RWPE1 (cell line): ENCODE measurements around the gene GPC6.

ENCODE experiments used
- CTCF ChIA-PET: fragments of 350-600 bp; sonication (Branson Sonifier 250); formaldehyde crosslinking; extraction: SDS; loops from one replicate; lab custom pipeline; 2021; lab: Yijun Ruan, JAX
- POLR2A ChIA-PET: fragments of 400-600 bp; formaldehyde crosslinking; extraction: SDS; loops from one replicate; lab custom pipeline; 2020; ENCODE audit warnings: antibody characterized with exemption; ENCODE audit not compliant: low non-redundant PET; lab: Yijun Ruan, JAX
- DNase-seq: peaks from one replicate; pipeline ENCODE4 v3.0.0; 2012; ENCODE audit warnings: low spot score
- H3K27ac ChIP-seq: fragments of 450-650 bp; 2 replicates; pipeline ENCODE4 v1.5.1; 2017
- CTCF ChIP-seq: fragments of 450-650 bp; conservative IDR thresholded peaks from 2 replicates; pipeline ENCODE4 v1.5.1; 2017; ENCODE audit warnings: low read depth, mild to moderate bottlenecking

GPC6 gene

GRCh38 chr13:93360021-93360420 lies 133.4 kb downstream of the GPC6 start:
- TF ChIP-seq CTCF: no peak
- POLR2A ChIA-PET: no interaction called here
- DNase-seq: no peak
- CTCF ChIA-PET: no interaction called here
- H3K27ac ChIP-seq: no peak overlapping the region

GRCh38 chr13:93361703-93362102 lies 135.1 kb downstream of the GPC6 start:
- TF ChIP-seq CTCF: no peak
- ChIA-PET CTCF (no interaction called here), POLR2A (no interaction called here)
- no peak for DNase-seq
- H3K27ac ChIP-seq: no peak overlapping the region

- no peak overlapping the region for H3K27ac ChIP-seq
- no peak for DNase-seq
- POLR2A ChIA-PET: no interaction called here
- CTCF ChIA-PET: no interaction called here
- TF ChIP-seq CTCF: no peak
These were observed 137.6 kb downstream of the GPC6 start for GRCh38 chr13:93364166-93364565.

GRCh38 chr13:93368296-93368695 lies 141.7 kb downstream of the GPC6 start:
- H3K27ac ChIP-seq: no peak overlapping the region
- no peak for TF ChIP-seq CTCF
- no peak for DNase-seq
- POLR2A ChIA-PET: no interaction called here
- CTCF ChIA-PET: no interaction called here

- CTCF ChIA-PET: no interaction called here
- DNase-seq: no peak
- POLR2A ChIA-PET: no interaction called here
- TF ChIP-seq CTCF: no peak
- H3K27ac ChIP-seq: no peak overlapping the region
These were observed 142.1 kb downstream of the GPC6 start for GRCh38 chr13:93368718-93369117.

GRCh38 chr13:93372856-93373255 lies 146.2 kb downstream of the GPC6 start:
- TF ChIP-seq CTCF: no peak
- H3K27ac ChIP-seq: no peak overlapping the region
- POLR2A ChIA-PET: no interaction called here
- CTCF ChIA-PET: no interaction called here
- no peak for DNase-seq

GRCh38 chr13:93375491-93375890 lies 148.9 kb downstream of the GPC6 start:
- DNase-seq: no peak
- POLR2A ChIA-PET: no interaction called here
- no peak overlapping the region for H3K27ac ChIP-seq
- TF ChIP-seq CTCF: no peak
- CTCF ChIA-PET: interaction anchor here (0.7 kb wide), 1 partner anchor 970 kb away, joined by 4 read pairs; no protein-coding TSS in a partner anchor
